GM13977 (cell line): ENCODE results near the gene CSN3.
"Not testable (repeated sequence)": the region's sequence is repeated elsewhere in the genome, so short reads cannot be mapped to it uniquely, and the experiment has no call there.

Experiments
- DNase-seq: peaks from one replicate; pipeline ENCODE4 v3.0.0; 2012; ENCODE audit warnings: low spot score
- CTCF ChIP-seq: IDR thresholded peaks from 2 replicates; pipeline ENCODE4 v1.5.1; 2012; ENCODE audit warnings: mild to moderate bottlenecking, control low read depth; ENCODE audit not compliant: insufficient read depth; ENCODE audit errors: extremely low read depth, missing control alignments
- in situ Hi-C: fragments of 300-500 bp; cut with MboI; formaldehyde crosslinking; loops from one replicate; pipeline ENCODE4 v1.12.0; 2022; ENCODE audit warnings: low sequenced_read_pairs, low pct_unique_long_range_greater_than_20kb, mixed read lengths, inconsistent platforms; ENCODE audit not compliant: unreplicated experiment

The CSN3 gene

GRCh38 chr4:70242297-70242696 lies at the start of gene CSN3:
CSN3 (plus strand) TSS chr4:70242597; CDS start chr4:70244820, 2,223 bp downstream.
- DNase-seq, in situ Hi-C loops: not testable (repeated sequence)

GRCh38 chr4:70192895-70193294 lies 49.5 kb upstream of the CSN3 start:
- in situ Hi-C loops: loop anchor here (25.0 kb wide), 2 partner anchors 281 to 506 kb away; no protein-coding TSS in a partner anchor
- no peak for TF ChIP-seq CTCF

GRCh38 chr4:70195425-70195824 lies 47.0 kb upstream of the CSN3 start, which contains the start of gene ODAM:
ODAM (plus strand) TSS chr4:70195725; CDS start chr4:70196544, 819 bp downstream.
- in situ Hi-C loops: loop anchor here (25.0 kb wide), 2 partner anchors 283 to 508 kb away; no protein-coding TSS in a partner anchor
- DNase-seq: no peak
- TF ChIP-seq CTCF: no peak

More at GRCh38 chr4:70192895-70193294, 49.5 kb upstream of the CSN3 start:
- DNase-seq: no peak

GRCh38 chr4:70196857-70197256 lies 45.5 kb upstream of the CSN3 start:
- TF ChIP-seq CTCF: no peak
- in situ Hi-C loops: loop anchor here (25.0 kb wide), 2 partner anchors 285 to 510 kb away; no protein-coding TSS in a partner anchor
- no peak for DNase-seq

GRCh38 chr4:70197842-70198241 lies 44.6 kb upstream of the CSN3 start:
- DNase-seq: no peak
- in situ Hi-C loops: loop anchor here (25.0 kb wide), 2 partner anchors 286 to 511 kb away; no protein-coding TSS in a partner anchor
- TF ChIP-seq CTCF: no peak

- TF ChIP-seq CTCF: no peak
- no peak for DNase-seq
- in situ Hi-C loops: no loop called here
Measured at GRCh38 chr4:70203601-70204000, 38.8 kb upstream of the CSN3 start.

- in situ Hi-C loops, DNase-seq: not testable (repeated sequence)
Measured at GRCh38 chr4:70212752-70213151, 29.6 kb upstream of the CSN3 start.

- in situ Hi-C loops: not testable (repeated sequence)
Measured at GRCh38 chr4:70216109-70216508, 26.3 kb upstream of the CSN3 start.

GRCh38 chr4:70216550-70216949 lies 25.8 kb upstream of the CSN3 start:
- DNase-seq, in situ Hi-C loops: not testable (repeated sequence)

More at GRCh38 chr4:70216109-70216508, 26.3 kb upstream of the CSN3 start:
- not testable (repeated sequence) for DNase-seq

- in situ Hi-C loops, DNase-seq: not testable (repeated sequence)
Measured at GRCh38 chr4:70221389-70221788, 21.0 kb upstream of the CSN3 start.

GRCh38 chr4:70221818-70222217 lies 20.6 kb upstream of the CSN3 start:
- DNase-seq, in situ Hi-C loops: not testable (repeated sequence)
